GM21529 (cell line): ENCODE data around the gene ZNF778.
"Not testable (repeated sequence)": the region's sequence is repeated elsewhere in the genome, so short reads cannot be mapped to it uniquely, and the experiment has no call there.

ENCODE experiments used
- ATAC-seq: cut with Tn5 transposase; IDR thresholded peaks from one replicate; pipeline ENCODE4 v1.9.1; 2021; ENCODE audit not compliant: unreplicated experiment

The ZNF778 gene

DNA sequence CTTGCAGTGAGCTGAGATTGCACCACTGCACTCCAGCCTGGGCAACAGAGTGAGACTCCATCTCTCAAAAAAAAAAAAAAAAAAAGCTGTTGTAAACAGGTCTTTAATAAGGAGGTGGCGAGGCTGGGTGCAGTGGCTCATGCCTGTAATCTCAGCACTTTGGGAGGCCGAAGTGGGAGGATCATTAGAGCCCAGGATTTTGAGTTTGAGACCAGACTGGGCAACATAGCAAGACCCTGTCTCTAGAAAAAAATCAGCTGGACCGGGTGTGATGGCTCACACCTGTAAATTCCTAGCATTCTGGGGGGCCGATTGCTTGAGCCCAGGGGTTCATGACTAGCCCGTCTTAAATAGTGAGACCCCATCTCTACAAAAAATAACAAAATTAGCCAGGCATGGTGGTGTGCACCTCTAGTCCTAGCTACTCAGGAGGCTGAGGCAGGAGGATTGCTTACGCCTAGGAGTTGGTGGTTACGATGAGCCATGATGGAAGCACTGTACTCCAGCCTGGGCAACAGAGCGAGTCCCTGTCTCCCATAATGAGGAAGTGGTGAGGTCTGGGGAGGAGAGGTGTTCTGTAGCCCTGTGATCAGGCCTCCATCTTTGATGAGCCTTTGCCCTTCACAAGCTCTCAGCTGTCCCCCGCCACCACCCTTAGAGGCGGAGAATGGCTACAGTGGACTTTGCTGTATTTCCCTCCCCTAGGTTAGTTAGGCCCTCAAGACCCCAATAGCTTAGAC is 36.2 kb downstream of the ZNF778 start:
- ATAC-seq: no peak

DNA sequence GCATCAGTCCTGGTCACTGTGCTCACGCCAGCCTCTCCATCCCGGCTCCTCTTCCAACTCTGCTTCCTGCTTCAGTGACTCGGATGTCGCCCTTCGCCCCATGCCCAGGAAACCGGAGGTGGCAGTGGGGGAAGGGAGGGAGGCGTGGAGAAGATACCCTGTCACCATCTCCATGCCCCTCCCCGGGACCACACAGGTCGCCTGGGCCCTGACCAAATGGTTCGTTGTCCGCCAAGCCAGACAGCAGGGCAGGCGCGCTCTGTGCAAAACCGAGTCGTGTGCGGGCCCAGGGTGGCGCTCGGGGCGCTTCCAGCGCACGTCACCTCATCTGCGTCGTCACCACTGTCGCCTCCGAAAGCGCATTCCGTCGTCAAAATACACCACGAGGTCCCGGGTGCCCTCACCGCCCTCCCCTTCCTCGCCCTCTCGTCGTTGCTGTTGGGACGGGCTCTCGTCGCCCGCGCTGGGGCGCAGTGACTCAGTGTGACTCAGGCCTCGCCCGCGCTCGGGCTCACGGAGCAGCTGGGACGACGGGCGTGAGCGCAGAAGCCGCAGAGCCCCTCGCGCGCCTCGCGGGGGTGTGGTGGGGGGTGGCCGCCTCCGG is 39.2 kb downstream of the ZNF778 start:
- no peak for ATAC-seq

DNA sequence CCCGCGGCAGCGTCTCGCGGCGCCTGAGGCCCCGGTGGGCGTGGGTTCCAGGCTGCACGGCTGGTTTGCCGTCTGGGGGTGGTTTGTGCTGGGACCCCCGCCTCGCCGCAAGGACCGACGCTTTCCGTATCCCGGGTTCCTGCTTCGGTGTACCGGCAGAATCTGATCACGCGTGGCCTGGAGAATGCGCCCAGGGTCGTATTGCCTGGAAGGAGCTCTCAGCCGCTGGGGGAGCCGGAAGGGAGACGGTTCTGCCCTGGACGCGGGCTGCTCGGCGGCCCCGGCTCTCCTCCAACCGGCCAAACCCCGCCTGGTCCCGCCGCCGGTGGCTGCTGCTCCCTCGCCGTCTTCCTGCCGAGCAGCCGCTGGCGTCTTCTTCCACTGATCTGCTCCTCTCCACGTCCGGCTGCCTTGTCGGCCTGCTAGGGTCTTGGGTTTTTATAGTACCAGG is 39.8 kb downstream of the ZNF778 start:
- ATAC-seq: no peak

DNA sequence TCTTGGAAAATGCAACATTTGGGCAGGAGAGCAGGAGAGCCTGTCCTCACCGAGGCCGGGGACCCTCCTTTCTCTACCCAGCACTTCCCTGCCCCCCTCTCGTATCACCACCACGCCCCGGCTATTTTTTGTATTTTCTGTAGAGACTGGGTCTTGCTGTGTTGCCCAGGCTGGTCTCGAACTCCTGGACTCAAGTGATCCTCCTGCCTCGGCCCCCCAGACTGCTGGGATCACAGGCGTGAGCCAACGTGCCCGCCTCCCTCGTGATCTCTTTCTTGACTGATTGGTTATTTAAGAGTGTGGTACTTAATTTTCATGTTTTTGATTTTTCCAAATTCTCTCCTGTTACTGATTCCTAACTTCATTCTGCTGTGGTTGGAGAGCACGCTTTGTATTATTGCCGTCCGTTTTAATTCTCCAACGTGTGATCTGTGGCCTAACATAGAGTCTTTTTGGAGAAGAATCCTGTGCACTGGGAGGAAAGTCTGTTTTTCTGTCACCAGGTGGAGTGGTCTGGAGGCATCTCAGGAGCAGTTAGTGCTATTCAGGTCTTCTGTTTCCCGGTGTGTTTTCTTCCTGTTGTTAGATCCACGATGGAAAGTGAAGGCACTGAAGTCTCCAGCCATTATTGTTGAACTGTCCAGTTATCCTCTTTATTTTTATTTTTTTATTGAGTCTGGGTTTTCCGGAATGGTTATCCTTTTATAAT is 40.4 kb downstream of the ZNF778 start:
- ATAC-seq: no peak

DNA sequence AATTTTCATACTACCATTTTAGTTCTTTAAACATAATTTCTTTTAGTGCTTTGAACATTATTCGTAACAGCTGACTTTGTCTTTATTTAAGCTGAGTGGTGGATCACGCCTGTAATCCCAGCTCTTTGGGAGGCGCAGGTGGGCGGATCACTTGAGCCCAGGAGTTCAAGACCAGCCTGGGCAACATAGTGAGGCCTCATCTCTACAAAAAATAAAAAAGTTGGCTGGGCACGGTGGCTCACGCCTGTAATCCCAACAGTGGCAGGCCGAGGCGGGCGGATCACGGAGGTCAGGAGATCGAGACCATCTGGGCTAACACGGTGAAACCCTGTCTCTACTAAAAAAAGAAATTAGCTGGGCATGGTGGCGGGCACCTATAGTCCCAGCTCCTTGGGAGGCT is 42.4 kb downstream of the ZNF778 start:
- ATAC-seq: not testable (repeated sequence)

DNA sequence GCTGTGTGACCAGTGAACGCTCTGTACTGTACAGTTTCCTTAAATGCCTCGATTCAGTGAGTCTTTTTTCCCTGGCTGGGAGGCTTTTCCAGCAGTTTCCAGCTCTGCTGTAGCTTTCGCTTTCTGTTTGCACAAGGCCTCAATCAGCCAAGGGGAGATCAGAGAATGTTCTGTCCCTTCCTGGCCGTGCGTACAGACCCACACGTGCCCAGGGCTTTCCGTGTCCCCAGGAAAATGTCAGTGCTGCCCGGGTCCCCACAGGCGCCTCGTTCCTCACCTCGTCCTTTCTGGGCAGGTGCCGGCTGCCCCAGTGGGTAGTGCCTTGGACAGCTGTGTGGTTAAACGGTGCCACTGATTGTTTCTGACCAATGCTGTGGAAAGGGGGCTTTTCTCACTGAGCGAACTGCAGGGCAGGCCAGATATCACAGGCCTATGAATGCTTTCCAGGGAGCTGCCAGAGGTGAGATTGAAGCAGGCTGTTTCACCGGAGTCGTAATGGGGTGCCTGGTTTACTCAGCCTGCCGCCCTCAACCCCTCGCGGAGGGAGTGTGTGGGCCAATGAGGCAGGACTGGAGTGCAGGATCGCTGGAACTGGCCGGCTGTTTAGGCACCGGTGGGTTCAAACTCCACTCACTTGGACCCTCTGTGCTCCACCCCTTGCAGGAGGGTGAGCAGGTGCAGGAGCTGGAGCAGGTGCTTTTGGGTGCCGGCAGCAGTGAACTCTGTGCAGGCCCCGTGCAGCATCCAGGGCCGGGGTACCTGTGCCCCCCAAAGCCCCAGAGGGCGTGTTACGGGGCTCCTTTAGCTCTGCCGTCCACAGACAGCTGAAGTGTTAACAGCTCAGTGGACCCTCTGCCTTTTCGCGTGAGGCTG is 44.4 kb downstream of the ZNF778 start:
- ATAC-seq: no peak

DNA sequence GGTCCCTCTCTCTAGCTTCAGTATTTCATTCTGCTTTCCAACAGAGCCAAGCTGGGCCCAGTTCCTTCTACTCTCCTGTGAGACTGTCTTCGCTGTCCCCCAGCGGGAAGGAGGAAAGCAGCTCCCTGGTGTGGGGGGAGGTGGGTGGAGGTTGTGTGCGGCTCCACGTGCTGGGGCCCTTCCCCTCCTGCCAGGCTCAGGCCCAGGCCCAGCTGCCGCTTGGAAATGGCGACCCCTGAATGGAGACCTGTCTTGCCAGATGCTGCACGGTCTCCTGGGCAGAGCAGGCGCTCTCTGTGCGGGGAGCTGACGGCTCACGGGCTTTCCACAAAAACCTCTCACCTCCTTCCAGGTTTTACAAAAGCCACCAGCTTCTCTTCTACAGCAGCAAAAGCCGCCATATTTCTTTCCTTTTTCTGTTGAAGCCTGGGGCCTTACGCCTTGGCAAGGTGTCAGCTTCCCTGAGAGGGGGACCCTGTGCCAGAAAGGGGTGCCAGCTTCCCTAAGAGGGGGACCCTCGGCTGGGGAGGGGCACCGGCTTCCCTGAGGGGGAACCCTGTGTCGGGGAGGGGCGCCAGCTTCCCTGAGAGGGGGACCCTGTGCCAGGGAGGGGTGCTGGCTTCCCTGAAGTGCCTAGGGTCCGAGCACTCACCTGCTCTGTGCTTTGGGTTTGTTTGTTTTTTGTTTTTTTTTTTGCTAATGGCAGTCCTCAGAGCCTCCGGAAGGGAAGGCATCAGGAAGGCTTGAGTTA is 47.5 kb downstream of the ZNF778 start:
- no peak for ATAC-seq

DNA sequence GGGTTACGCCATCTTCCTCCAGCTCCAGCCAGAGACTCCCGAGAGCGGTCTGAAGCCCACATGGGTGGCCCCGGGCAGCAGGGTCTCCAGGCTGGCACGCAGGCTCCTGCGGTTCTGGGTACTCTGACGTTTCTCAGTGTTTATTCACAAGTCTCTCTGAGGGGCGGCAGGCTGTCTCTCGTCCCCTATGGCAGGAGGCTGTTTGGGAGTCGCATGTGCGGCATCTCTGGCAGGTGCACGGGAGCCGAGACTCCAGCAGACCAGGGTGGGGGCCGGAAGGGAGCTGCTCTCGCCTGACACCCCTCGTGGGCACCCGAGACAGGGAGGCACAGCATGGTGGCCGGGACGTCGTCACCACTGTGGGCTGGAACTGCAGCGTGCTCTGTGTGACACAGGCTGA is 48.1 kb downstream of the ZNF778 start:
- no peak for ATAC-seq

DNA sequence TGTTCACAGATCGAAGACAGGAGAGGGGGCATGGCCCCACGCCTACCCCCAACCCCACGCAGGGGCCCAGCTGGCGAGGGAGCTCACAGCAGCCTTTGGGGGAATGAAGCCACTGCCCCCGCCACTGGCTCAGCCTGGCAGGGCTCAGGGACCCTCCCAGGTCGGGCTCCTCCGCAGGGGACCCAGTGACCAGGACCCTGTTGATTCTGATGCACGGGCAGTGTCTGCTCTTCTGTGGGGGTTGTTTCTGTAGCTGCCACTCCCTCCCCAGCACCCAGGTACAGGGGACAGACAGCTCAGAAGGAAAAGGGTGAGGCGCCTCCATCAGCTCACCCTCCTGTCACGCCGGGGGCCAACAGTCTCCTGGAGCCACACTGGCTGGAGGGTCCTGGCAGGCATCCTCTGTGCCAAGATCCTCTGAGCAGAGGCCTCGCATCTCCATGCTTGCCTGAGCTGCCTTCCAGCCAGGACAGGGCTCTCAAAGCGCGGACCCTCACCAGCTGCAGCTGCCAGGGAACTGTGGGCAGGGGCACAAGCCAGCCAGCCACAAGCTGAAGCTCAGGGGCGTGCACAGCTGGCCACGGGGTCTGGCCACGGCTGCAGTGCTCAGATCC is 49.1 kb downstream of the ZNF778 start:
- ATAC-seq: no peak

DNA sequence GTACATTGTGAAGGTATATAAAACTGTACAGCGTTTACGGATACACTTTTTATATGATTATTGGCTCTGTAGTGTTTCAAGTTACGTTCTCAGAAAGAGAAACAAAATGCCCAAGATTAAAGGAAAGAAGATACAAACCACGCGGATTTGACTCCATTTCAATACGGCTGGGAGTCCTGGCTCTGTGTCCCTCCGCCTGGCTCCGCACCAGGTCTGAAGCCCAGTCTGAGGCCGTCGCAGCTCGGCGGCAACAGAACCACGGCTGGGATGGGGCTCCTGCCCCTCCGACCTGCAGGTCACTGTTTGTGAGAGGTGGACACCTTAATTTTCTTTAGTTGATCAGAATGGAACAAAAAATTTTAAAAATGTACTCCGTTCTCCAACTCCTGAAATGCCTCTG is 50.2 kb downstream of the ZNF778 start:
- ATAC-seq: not testable (repeated sequence)

DNA sequence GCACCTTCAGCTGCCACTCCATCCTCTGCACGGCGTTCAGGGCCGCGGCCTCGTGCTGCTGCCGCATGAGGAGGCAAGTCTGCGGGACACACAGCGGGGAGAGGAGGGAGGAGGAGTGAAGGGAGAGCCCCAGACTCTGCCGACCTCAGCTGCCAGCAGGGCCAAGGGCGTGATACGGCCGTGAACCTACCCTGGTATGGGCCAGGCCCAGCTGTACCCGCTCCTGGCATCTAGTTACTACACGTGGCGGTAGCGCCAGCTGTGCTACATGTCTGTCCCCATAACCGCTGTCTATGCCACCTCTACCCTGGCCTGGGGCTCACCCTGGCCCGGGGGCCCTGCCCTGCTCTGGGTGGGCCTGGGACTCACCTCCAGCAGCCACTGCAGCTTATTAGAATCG is 51.1 kb downstream of the ZNF778 start:
- no peak for ATAC-seq

DNA sequence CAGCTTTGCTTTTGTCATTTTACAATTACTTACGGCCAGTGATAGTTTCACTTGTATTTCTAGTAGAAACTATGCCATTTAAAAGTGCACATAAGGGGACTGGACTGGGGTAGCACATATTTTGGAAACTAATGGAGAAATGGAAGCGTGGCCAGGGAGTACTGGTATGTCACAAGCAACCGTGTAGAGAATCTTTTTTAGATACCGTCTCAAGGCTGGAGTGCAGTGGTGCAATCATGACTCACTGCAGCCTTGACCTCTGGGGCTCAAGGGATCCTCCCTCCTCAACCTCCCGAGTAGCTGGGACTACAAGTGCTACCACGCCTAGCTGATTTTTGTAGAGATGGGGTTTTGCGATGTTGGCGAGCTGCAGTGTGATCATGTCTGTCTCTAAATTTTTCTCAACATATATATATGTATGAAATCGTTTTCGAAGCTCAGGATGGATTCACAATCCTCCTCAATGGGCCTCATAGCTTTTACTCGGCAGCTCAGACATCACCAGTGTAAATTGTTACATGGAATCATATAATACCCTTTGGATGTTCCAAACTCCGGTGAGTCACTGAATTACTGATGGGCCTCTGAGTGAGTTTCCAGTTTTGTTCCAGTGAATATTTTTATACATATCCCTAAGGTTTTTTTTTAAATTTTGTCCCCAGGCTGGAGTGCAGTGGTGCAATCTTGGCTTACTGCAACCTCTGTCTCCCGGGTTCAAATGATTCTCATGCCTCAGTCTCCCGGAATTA is 51.7 kb downstream of the ZNF778 start:
- no peak for ATAC-seq

DNA sequence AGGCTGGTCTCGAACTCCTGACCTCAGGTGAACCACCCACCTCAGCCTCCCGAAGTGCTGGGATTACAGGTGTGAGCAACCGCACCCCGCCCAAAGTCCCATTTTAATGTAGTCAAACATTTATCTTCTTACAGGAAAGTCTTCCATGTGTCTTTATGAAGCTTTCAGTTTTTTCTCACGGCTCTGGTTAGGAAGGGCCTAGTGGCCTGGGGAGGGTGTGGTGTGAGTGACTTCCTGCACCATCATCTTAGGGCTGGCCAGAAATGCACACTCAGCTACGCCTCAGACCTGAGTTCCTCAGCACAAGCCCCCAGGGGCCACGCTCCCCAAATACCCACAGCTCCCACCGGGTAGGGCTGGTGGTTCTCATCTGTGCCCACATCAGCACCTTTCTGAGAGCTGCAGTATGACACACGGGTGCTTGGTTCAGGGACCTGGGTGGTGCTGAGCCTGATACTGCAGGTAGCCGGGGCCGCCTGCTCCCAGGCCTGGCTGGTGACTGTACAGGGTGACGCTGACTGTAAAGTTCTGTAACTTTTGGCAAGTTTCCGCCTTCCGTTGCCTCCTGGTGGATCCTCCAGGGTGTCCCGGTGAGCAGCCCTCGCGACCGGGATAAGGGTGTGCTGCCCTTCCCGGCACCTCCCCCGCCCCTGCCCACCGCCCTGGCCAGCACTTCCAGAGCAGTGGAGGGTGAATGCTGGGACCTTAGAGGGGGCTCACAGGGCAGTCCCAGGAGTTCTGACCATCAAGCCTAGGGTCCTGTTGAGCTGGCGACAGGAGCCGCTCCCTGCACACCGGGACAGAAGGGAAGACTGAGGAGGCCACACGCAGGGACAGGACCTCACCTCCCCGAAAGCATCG is 52.5 kb downstream of the ZNF778 start:
- ATAC-seq: no peak

DNA sequence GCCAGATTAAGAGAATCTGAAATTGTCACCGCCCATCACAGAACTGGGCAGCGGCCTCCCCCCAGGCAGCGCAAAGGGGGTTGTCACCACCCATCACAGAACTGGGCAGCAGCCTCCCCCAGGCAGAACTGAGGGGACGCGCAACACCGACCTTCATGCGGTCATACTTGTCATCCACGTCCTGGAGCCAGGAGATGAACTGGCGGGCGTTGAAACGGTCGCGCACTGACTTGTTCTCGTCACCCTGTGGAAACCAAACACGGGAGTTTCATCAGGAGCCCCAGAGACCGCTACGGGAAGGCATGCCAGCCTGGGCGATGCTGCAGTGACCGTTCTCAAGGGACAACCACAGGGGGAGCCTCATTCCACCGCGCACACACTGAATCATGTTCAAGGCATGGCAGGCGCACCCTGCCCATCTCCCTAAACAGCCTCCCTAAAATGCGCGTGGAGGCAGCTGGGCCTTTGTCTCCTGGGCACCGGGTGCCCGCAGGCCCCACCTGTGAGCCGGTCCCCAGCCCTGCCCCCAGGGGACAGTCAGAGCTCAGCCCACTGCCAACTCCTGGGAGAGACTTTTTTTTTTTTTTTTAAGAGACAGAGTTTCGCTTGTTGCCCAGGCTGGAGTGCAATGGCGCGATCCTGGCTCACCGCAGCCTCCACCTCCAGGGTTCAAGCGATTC is 53.3 kb downstream of the ZNF778 start:
- ATAC-seq: no peak

DNA sequence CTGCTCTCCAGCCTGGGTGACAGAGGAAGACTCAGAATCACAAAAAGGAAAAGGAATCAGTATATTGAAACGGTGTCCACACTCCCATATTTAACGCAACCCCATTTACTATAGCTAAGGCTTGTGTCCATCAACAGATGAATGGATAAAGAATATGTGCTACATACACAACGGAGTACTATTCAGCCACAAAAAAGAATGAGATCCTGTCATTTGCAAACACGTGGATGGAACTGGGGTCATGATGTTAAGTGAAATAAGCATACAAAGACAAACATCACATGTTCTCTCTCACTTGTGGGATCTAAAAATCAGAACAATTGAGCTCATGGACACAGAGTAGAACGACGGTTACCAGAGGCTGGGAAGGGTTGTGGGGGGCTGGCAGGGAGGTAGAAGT is 55.1 kb downstream of the ZNF778 start:
- ATAC-seq: no peak

DNA sequence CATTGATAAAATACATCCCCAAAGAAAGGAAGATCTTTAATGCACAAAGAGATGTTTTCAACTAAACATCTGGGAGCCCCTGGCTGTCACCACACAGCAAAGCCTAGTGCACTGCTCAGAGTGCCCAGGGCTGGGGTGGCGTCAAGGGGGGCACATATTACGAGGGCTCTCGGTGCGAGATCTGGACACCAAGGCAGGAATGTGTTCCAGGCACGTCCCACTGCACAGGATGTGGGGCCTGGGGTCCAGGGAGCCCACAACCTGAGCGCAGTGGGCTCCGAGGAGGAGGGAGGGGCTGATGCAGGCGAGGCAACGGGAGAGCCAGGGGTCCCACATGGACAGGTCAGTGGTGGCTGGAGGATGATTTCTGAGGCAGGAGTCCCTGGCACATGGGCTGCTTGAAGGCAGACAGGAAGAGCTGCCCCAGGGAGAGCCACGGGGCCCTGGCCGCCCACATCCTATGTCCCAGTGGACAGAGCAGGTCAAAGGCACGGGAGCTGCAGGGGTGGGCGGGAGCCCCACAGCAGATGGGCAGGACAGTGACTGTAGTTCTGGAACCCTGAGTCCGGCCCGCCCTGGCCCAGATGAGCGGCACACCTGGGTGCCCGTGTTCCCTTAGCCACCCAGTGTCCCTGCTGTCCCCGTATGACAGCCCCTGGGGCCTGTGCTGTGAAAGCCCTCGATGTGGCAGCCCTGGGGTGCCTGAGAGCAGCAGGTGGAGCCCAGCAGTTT is 56.4 kb downstream of the ZNF778 start:
- no peak for ATAC-seq

DNA sequence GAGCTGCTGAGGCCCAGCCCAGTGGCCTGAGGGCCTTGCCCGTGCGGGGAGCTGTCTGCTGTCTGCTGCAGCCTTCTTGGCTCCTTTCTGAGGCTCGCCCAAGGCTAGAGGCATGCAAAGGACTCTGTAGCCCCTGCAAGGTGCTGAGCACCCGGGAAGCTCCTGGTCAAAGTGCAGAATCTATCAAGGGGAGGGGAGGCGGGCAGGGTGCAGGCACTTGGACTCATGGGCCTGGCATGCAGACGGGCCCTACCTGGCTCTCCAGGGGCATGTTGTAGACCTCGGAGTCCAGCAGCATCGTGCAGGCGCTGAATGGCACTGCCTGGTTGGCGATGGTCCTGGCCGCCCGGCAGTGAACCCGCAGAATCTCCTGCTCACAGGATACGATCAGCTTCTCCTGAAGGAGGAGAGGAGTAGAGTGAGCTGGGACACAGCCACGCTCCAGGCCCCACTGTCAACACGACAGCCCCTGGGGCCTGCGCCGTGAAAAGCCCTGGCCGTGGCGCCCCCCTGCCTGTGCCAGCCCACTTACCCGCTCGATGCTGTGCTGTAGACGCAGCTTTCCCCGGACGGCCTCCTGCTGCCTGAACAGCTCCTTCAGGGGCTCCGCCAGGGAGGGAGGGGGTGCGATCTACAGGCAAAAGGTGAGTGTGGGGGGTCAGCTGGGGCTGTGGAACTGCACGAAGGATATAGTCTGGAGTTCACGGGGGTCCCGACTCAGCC is 57.2 kb downstream of the ZNF778 start:
- ATAC-seq: no peak
